GM19452 (cell line): Measurements from ENCODE around the gene PSME2.
A peak's percentile ranks its signal among the peaks of the same experiment; 100 is the strongest.

Experiments
- ATAC-seq: cut with Tn5 transposase; IDR thresholded peaks from one replicate; pipeline ENCODE4 v1.9.1; 2021; ENCODE audit not compliant: unreplicated experiment

PSME2 gene

GRCh38 chr14:24136684-24137528 is 9.5 kb downstream of the PSME2 start:
- ATAC-seq: no peak

GRCh38 chr14:24135834-24136683 is 10.4 kb downstream of the PSME2 start, which contains the start of gene PSME1:
Gene PSME1 (plus strand): TSS chr14:24136194. CDS start chr14:24136263, 69 bp downstream.
- peak; percentile 83 for ATAC-seq

GRCh38 chr14:24135584-24135833 is 10.9 kb downstream of the PSME2 start:
- peak; percentile 4 for ATAC-seq

- no peak for ATAC-seq
Measured at GRCh38 chr14:24133735-24134134, 12.7 kb downstream of the PSME2 start.

GRCh38 chr14:24132976-24133375 is 13.4 kb downstream of the PSME2 start:
- no peak for ATAC-seq

- ATAC-seq: no peak
Measured at GRCh38 chr14:24132061-24132685, 14.2 kb downstream of the PSME2 start.

GRCh38 chr14:24131549-24131966 is 14.9 kb downstream of the PSME2 start:
- no peak for ATAC-seq

GRCh38 chr14:24130717-24131548 is 15.5 kb downstream of the PSME2 start:
- ATAC-seq: no peak

- no peak for ATAC-seq
Measured at GRCh38 chr14:24130380-24130716, 16.1 kb downstream of the PSME2 start, which contains the start of gene FITM1. Gene FITM1 (plus strand): TSS chr14:24130659. CDS start chr14:24131564, 905 bp downstream.

- no peak for ATAC-seq
Measured at GRCh38 chr14:24129410-24129998, 16.9 kb downstream of the PSME2 start.

GRCh38 chr14:24127673-24128072 is 18.7 kb downstream of the PSME2 start:
- no peak for ATAC-seq

- no peak for ATAC-seq
Measured at GRCh38 chr14:24126939-24127338, 19.5 kb downstream of the PSME2 start.

- no peak for ATAC-seq
Measured at GRCh38 chr14:24123424-24124417, 22.7 kb downstream of the PSME2 start.

- ATAC-seq: no peak
Measured at GRCh38 chr14:24122898-24123297, 23.5 kb downstream of the PSME2 start.

- no peak for ATAC-seq
Measured at GRCh38 chr14:24122416-24122815, 24.0 kb downstream of the PSME2 start.

GRCh38 chr14:24121210-24121609 is 25.2 kb downstream of the PSME2 start:
- no peak for ATAC-seq

- no peak for ATAC-seq
Measured at GRCh38 chr14:24119691-24120090, 26.7 kb downstream of the PSME2 start.

- ATAC-seq: no peak
Measured at GRCh38 chr14:24117179-24117578, 29.2 kb downstream of the PSME2 start.

GRCh38 chr14:24116128-24116814 is 30.1 kb downstream of the PSME2 start:
- ATAC-seq: no peak
